CD4-positive, alpha-beta T cell treated with Interferon alpha-2 for 1 hour (primary cell): ENCODE data around the gene SMYD5.
"Not testable (repeated sequence)": the region's sequence is repeated elsewhere in the genome, so short reads cannot be mapped to it uniquely, and the experiment has no call there.

Experiments used
- DNase-seq, 2 donors: peaks; one replicate each; pipeline ENCODE4 v3.0.0-alpha.2; 2020 to 2022

SMYD5 gene

DNA sequence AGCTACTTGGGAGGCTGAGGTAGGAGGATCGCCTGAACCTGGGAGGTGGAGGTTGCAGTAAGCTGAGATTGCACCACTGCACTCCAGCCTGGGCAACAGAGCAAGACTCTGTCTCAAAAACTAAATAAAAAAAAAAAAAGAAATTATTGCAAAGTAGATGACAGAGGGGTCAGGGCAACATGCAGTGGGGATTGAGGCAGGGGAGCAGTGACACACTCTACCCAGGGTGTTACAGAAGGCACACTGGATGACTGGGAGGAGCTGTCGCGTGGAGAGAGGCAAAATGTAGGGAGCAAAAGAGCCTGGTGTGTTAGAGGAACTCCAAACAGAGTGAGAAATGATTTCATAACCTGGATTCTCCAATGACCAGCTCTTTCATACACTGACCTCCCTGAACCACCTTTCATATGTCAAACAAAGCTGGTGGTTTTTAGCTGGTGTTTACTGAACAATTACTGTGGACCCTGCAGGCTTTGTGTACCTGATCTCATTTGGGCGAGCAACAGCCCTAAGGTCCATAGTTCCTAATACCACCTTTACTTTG is 48.1 kb downstream of the SMYD5 start:
- DNase-seq, result no peak

DNA sequence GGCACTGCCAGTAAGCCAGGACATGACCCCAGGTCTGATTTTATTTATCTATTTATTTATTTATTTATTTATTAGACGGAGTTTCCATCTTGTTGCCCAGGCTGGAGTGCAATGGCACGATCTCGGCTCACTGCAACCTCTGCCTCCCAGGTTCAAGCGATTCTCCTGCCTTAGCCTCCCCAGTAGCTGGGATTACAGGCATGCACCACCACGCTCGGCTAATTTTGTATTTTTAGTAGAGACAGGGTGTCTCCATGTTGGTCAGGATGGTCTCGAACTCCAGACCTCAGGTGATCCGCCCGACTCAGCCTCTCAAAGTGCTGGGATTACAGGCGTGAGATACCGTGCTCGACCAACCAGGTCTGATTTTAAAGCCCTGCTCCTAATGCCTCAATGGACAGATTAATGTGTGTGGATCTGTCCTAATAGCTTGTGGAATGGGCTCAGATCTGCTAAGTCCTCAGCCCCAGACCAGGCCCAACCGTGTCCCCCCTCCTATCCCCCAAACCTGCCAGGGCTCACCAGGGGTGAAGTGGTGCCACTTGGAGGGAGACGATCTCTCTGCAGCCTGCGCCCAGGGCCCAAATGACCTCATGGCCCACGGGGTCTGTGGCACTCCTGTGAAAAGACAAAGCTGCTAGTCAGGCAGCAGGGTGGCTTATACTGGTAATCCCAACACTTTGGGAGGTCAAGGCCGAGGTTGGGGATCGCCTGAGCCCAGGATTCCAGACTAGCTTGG is 48.8 kb downstream of the SMYD5 start:
- DNase-seq, result not testable (repeated sequence)

DNA sequence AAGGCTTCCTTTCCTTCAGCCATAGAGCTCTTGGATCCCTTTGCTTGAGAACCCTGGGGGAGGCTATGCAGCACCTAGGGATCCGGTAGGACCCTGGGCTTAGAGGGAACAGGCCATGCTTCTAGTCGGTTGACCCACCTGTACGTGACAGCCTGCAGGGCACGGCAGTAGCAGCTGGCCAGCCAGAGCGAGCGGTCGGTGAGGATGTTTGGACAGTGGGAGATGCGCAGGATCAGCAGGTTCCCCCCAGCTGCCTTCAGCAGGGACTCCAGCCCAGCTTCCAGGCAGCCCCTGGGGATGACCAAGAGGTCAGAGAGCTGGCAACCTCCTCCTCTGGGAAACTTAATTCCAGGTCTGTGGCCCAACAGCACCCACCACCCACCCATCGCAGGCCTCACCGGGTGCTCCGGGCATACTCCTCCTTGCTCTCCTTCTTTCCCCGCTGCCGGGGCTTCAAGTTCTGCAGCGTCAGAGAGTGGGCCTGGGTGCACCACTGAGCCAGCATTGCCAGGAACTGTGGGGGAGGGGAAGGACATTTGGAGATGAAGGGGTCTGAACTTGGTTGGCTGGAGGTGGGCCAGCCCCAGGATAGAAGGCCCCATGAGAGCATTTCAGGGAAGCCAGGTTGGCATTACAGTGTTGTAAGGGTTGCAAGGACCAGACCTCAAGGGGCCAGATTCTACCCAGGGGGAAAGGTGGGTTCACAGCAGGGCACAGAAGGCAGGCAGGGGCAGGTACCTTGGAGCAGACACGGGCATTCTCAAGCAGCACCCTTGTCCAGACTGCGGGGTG is 49.7 kb downstream of the SMYD5 start:
- no peak for DNase-seq

DNA sequence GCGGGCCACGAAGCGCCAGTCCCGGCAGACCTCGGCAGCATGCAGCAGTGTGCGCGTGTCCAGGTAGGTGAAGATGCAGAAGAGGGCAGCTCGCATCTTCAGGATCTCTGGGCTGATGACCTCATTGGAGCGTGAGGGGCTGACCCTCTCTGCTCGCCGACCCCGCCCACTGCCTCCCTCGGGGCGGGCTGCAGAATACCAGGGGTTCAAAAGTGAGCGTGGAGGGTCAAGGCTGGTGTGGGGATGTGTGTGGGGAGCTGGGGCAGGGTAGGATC is 50.2 kb downstream of the SMYD5 start:
- DNase-seq, result no peak

DNA sequence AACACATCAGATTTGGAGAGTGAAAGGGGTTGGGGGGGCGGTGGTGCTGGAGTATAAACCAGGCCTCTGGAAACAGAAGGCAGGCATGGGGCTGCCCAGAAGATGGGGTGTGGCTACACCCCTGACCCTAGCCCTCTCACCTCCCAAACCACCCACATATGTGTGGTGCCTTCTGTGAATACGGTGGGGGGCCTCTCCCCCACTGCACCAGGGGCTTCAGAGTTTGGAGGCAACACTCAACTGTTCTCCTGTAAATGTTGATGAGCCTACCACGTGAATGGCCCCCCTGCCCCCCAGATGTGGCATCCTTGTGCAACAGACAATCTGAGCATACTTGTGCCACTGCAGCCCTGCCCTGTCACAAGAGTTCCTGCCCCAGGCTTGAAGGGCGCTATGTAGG is 50.7 kb downstream of the SMYD5 start:
- DNase-seq, result no peak

DNA sequence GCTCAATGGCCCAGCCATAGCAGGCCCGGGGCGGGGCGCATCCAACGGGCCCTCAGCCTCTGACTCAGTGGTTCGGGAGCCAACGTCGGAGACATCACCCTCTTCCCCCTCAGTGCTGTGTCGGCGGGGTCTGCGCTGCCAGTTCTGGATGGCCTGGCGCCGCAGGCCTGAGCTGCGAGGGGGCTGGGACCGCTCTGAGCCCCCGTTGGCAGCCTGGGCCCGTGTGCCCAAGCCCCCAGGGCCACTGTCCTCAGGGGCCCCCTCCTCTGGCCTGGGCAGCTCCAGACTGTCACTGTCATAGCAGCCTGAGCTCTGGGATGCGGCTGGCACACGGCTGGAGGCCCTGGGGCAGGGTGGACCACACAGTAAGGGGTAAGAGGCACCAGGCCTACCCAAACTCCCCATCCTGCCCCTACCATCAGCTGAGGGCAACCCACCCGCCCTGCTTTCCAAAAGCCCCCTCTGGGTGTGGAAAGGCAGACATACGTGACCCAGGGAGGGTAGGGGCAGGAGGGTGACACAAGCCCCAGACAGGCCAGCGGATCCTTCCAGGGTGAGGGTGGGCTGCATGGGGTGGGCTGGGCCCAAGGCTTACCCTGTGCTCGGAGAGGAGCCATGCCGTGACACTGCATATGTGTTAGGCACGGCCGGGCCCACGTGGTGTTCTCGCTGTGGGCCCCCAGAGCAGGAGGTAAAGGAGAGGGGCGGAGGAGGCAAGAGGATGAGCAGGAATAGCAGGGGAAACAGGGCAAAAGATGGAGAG is 51.4 kb downstream of the SMYD5 start:
- DNase-seq, result no peak

DNA sequence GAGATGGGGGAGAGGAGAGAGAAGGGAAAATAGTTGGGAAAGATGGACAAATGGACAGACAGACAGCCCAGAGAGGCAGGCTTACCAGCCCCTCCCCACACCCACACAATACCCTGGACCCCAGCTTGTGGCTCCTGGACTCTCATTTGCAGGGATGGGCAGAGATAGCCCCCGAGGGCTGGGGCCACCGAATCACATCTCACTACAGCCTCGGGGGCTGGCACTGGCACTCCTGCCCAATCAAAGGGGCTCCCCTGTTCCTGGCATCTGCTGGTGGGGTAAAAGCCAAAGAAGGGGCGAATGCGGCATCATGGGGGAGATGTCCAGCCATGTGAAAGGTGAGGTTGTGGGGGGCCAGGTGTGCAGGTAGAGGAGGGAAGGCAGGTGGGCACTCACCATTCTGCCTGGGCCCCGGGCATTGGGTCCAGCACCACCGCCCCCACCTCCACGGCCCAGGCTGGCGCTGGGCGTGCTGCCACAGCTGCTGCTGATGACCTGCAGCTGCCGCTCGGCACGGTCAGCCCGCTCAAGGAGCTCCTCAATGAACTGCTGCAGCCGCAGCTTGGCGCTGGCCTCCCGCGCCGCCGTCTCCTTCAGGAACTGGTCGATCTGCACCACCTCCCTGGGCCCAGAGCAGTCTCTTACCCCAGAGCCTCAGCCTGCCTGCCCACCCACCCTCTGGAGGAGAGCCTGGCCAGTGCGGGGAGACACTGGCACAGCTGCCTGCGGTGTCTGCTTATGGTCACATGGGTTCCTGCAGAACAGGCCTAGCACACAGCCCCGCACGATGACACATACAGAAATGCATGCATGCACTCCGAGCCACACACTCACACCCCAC is 52.2 kb downstream of the SMYD5 start:
- no peak for DNase-seq

DNA sequence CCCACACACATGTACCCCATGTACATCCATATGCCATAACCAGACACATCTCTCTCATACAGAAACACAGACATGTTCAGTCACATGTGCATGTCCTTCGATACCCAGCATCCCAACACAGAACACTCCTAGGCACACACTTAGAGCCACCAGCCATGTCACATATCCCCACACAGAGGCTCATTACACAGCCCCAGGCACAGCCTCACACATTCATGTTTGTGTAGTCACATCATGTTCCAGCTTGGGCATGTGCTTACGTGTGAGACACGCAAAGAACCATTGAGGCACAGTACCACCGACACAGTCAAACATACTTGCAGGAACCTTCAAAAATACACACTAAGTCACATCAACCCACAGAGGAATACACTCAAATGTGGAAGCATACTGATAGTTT is 53.0 kb downstream of the SMYD5 start:
- no peak for DNase-seq

DNA sequence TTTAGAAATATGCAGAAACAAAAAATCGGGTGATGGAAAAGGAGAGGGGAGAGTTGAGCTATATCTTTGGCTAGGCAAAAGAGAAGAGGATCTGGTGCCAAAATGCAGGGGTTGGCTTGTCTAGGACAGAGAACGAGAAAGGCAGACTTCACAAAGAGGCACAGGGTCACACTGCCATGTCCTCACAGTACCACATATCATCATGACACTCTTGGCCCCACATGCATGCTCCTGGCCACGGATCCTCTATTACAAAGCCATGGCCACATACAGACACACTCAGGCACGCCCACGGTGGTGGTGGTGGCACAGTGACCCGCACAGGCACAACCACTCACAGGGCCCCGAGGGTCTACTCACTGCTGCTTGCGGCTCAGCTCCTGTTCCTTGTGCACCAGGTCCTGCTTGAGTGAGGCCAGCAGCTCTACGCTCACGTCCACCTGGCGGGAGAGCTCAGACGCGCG is 54.4 kb downstream of the SMYD5 start:
- no peak for DNase-seq

DNA sequence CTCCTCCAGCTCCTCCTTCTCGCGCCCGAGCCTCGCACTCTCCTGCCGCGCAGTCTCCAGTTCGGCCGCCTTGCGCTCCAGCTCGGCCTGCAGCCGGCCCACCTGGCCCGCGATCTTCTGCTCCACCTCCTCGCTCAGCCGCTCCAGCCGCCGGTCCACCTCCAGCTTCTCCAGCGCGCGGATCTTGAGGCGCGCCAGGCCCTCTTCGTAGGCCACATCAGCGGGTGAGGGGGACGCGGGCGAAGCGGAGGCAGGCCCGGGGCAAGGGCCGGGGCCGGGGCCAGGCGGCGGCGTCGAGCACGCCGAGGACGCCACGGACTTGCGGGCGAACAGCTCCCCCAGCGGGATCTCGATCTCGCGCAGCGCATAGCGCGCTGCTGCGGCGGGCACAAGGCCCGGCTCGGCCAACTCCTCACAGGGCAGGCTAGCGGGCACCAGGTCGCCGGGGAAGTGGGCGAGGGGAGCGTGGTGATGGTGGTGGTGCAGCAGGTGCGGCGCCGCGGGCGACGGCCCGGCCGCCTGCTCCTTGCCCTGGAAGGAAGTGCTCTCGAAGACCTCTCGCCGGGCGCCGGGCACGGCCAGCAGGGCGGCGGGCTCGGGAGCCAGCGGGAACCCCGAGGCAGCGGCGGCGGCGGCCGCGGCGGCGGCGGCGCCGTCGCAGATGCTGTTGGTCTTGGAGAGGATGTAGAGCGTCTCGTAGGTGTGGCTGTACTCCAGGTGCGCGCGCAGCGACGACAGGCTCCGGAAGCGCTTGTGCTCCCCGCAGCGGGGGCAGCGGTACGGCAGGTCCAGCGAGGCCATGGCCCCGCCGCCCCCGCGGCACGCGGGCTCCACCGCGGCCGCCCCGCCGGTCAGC is 55.0 kb downstream of the SMYD5 start:
- DNase-seq, result peak; percentile 83 to 89

DNA sequence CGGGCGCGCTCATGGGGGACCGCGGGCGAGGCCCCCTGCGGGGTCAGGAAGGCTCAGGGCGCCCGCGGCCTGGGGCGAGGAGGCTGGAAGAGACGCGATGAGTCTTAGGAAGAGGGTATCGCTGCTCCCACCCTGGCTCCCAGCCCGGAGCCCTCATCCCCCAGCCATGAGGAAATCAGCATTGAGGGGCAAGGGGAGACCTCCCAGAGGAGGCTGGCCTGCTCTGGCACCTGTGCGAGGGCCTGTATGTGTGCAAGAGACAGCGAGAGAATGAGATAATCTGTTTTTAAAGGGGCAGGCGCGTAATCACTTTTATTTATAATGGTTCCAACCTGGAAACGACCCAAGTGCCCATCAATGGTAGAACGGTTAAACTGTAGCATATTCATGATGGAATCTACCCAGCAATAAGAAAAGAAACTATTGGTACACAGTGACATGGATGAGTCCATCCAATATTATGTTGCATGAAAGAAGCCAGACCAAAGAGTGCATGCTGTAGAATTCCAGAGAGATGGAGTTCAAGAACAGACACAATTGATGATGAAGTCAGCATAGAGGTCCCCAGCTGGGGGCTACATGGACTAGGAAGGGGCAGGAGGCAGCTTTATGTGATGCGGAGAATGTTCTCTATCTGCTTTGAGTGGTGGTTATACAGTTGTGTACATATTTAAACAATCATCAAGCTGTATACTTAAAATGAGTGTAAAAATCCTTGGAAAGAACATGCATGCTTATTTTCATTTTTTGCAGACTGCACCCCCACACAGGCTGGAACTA is 55.8 kb downstream of the SMYD5 start:
- DNase-seq, result no peak

DNA sequence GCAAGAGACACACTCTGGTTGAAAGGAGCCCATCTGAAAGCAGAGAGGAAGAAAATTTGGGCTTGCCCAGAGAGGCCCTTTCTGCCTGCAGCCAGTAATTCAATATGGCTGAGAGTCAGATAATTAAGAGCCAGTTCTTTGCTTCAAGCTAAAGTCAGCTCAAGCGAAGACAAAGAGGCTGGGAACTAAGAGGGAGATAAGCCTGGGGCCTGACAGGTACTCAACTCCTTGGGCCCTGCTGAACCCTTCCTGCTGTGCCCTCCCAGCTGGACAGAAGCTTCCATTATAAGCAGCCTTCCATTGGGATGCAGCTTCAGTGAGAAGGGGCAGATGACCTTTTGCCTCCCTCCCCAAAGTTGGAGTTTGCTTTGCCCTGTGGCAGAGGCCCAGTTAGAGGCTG is 58.2 kb downstream of the SMYD5 start:
- DNase-seq, result no peak
